Hematopoietic multipotent progenitor cell treated with erythropoietin and hydrocortisone succinate and interleukin-3 and kit ligand, for 4 days (in vitro differentiated cells): ENCODE measurements around the gene ZMYND12.
A peak's percentile ranks its signal among the peaks of the same experiment; 100 is the strongest.

ENCODE experiments used
- DNase-seq: peaks from one replicate; pipeline ENCODE4 v3.0.0-alpha.2; 2015

The ZMYND12 gene

DNA sequence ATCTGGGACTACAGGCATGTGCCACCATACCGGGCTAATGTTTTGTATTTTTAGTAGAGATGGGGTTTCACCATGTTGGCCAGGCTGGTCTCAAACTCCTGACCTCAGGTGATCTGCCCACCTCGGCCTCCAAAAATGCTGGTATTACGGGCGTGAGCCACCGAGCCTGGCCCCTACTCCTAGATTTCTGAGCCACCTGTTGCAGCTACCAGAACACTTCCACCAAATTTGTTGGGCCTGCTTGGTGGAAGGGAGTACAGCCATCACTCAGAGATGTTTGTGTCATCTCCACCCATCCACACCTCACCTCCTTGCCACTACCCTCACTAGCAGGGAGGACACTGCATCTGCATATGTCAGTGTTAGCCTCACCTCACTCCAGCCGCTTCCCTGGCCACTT, 69.8 kb downstream of the ZMYND12 start:
- DNase-seq: no peak

- peak; percentile 39 for DNase-seq
Observed at GRCh38 chr1:42385283-42385682, 70.5 kb downstream of the ZMYND12 start.

GRCh38 chr1:42381280-42381673, 74.5 kb downstream of the ZMYND12 start:
- DNase-seq: no peak

GRCh38 chr1:42380586-42381279, 75.1 kb downstream of the ZMYND12 start, which contains the start of gene RIMKLA:
TSS of gene RIMKLA (plus strand) at chr1:42380792. CDS start at chr1:42380935, 143 bp downstream.
- DNase-seq: peak; percentile 71
